Fibroblast of lung (primary cell): ENCODE data around the gene MAP3K4. TPM values are rescaled to one million over a fixed set of nuclear protein-coding genes. Genes with fewer than 3 reads are reported as not detected.

Source experiments
- DNase-seq, 2 donors: peaks; one replicate each; pipeline versions ENCODE4 v3.0.0 to v3.0.0-alpha.2; 2010; ENCODE audit warnings: low read depth in 2 of 2
- H2AFZ ChIP-seq: 2 replicates; pipeline ENCODE4 v1.5.1; 2012; ENCODE audit warnings: low read length, control low read depth, inconsistent platforms
- H3K27ac ChIP-seq: 2 replicates; pipeline ENCODE4 v1.5.1; 2011; ENCODE audit warnings: low read length, control low read depth; ENCODE audit not compliant: insufficient read depth
- H3K27me3 ChIP-seq: 2 replicates; pipeline ENCODE4 v1.5.1; 2011; ENCODE audit warnings: mild to moderate bottlenecking, low read length; ENCODE audit not compliant: control insufficient read depth, insufficient read depth
- H3K36me3 ChIP-seq: 2 replicates; pipeline ENCODE4 v1.5.1; 2011; ENCODE audit warnings: low read length; ENCODE audit not compliant: control insufficient read depth, insufficient read depth
- H3K4me1 ChIP-seq: 2 replicates; pipeline ENCODE4 v1.5.1; 2011; ENCODE audit warnings: low read length; ENCODE audit not compliant: control insufficient read depth, insufficient read depth; ENCODE audit errors: extremely low read depth
- H3K4me2 ChIP-seq: 2 replicates; pipeline ENCODE4 v1.5.1; 2011; ENCODE audit warnings: low read length, control low read depth; ENCODE audit not compliant: insufficient read depth; ENCODE audit errors: extremely low read depth
- H3K4me3 ChIP-seq, 4 experiments: fragments of 200-600 bp in 1 of 4; sonication (generic) in 1 of 4; replicated peaks in 1 of 4; 2 replicates each; pipeline ENCODE4 v1.5.1; 2011 to 2016; ENCODE audit warnings: low read length in 4 of 4, low read depth in 3 of 4, mild to moderate bottlenecking in 3 of 4, control low read depth in 2 of 4, inconsistent platforms in 1 of 4, mixed read lengths in 1 of 4; ENCODE audit not compliant: insufficient read depth in 1 of 4; ENCODE audit errors: control extremely low read depth in 1 of 4
- H3K79me2 ChIP-seq: 2 replicates; pipeline ENCODE4 v1.5.1; 2012; ENCODE audit warnings: mild to moderate bottlenecking, low read length, inconsistent platforms; ENCODE audit not compliant: control insufficient read depth, insufficient read depth
- H3K9ac ChIP-seq: 2 replicates; pipeline ENCODE4 v1.5.1; 2011; ENCODE audit warnings: mild to moderate bottlenecking, low read length, control low read depth; ENCODE audit not compliant: insufficient read depth
- H3K9me3 ChIP-seq: 2 replicates; pipeline ENCODE4 v1.5.1; 2012; ENCODE audit warnings: low read depth, low read length; ENCODE audit not compliant: control insufficient read depth, insufficient read depth
- H4K20me1 ChIP-seq: 2 replicates; pipeline ENCODE4 v1.5.1; 2011; ENCODE audit warnings: low read length; ENCODE audit not compliant: control insufficient read depth, insufficient read depth; ENCODE audit errors: extremely low read depth
- CTCF ChIP-seq, 2 donors: IDR thresholded peaks in 1 of 2; conservative IDR thresholded peaks in 1 of 2; 1 replicate in 1 of 2; 2 replicates in 1 of 2; pipeline ENCODE4 v1.5.1; 2011 to 2012; ENCODE audit warnings: low read length in 2 of 2, control low read depth in 1 of 2, inconsistent platforms in 1 of 2, low read depth in 1 of 2, mild to moderate bottlenecking in 1 of 2
- EZH2 ChIP-seq: IDR thresholded peaks from 2 replicates; pipeline ENCODE4 v1.5.1; 2012; ENCODE audit warnings: low read length, control low read depth, mild to moderate bottlenecking; ENCODE audit errors: missing control alignments
- polyA plus RNA-seq, 2 donors: library from polyadenylated mRNA; depleted of rRNA in 1 of 2; stranded (reverse) in 1 of 2; unstranded in 1 of 2; fragments of >200 nt; gene quantifications; 2 replicates each; pipeline ENCODE4 v1.2.1, GENCODE V29; 2011 to 2012; ENCODE audit warnings: missing spikeins in 1 of 2
- total RNA-seq: library from RNA; depleted of rRNA; stranded (reverse); fragments of >200 nt; gene quantifications from 2 replicates; pipeline ENCODE4 v1.2.1, GENCODE V29; 2014

Gene MAP3K4
- total and polyA plus RNA-seq, 2 donors (not counting 1 experiment from before 2014, with no cell fraction given) = 9.1 to 44.4 TPM

- H3K27me3 ChIP-seq = no peaks in the 10 kb centered on the region
- H4K20me1 ChIP-seq = no peaks in the 10 kb centered on the region
- no peak overlapping the region for H3K4me3 ChIP-seq
- no peaks in the 10 kb centered on the region for H3K9me3 ChIP-seq
- H3K4me1 ChIP-seq = no peaks in the 10 kb centered on the region
- TF ChIP-seq CTCF (conservative IDR thresholded peaks at IDR 0.05 in 1 of 2, IDR thresholded peaks at IDR 0.05 in 1 of 2; ENCODE audit: low read depth in 1 of 2, low read length in 2 of 2) = peak; percentile 46 to 62
- TF ChIP-seq EZH2 = no peak
- no peaks in the 10 kb centered on the region for H3K79me2 ChIP-seq
- no peak overlapping the region for H3K9ac ChIP-seq
- H3K27ac ChIP-seq = no peak overlapping the region
- no peak overlapping the region for H3K4me2 ChIP-seq
- peak in 1 of 2 donors; percentile 22 for DNase-seq
- H2AFZ ChIP-seq = no peak overlapping the region
- H3K36me3 ChIP-seq = no peaks in the 10 kb centered on the region
These were observed 161.5 kb downstream of the MAP3K4 start for GRCh38 chr6:161152907-161153662.

GRCh38 chr6:161153725-161154124 lies 162.2 kb downstream of the MAP3K4 start:
- no peaks in the 10 kb centered on the region for H3K27me3 ChIP-seq
- no peak for DNase-seq
- no peak overlapping the region for H3K4me2 ChIP-seq
- no peak overlapping the region for H3K27ac ChIP-seq
- H3K36me3 ChIP-seq = no peaks in the 10 kb centered on the region
- no peaks in the 10 kb centered on the region for H3K9me3 ChIP-seq
- TF ChIP-seq CTCF (conservative IDR thresholded peaks at IDR 0.05 in 1 of 2, IDR thresholded peaks at IDR 0.05 in 1 of 2; ENCODE audit: low read depth in 1 of 2, low read length in 2 of 2) (no peak), EZH2 (no peak)
- H4K20me1 ChIP-seq = no peaks in the 10 kb centered on the region
- H3K4me3 ChIP-seq = no peak overlapping the region
- no peaks in the 10 kb centered on the region for H3K4me1 ChIP-seq
- no peak overlapping the region for H2AFZ ChIP-seq
- no peak overlapping the region for H3K9ac ChIP-seq
- no peaks in the 10 kb centered on the region for H3K79me2 ChIP-seq

GRCh38 chr6:161154796-161155335 lies 163.3 kb downstream of the MAP3K4 start:
- H3K79me2 ChIP-seq = no peaks in the 10 kb centered on the region
- no peak for TF ChIP-seq CTCF (conservative IDR thresholded peaks at IDR 0.05 in 1 of 2, IDR thresholded peaks at IDR 0.05 in 1 of 2; ENCODE audit: low read depth in 1 of 2, low read length in 2 of 2)
- no peak for TF ChIP-seq EZH2
- no peak overlapping the region for H3K4me2 ChIP-seq

More at GRCh38 chr6:161154796-161155335, 163.3 kb downstream of the MAP3K4 start:
- H4K20me1 ChIP-seq = no peaks in the 10 kb centered on the region
- H3K9me3 ChIP-seq = no peaks in the 10 kb centered on the region
- H3K4me3 ChIP-seq = no peak overlapping the region
- no peak for DNase-seq
- H3K36me3 ChIP-seq = no peaks in the 10 kb centered on the region
- H3K4me1 ChIP-seq = no peaks in the 10 kb centered on the region
- no peak overlapping the region for H3K9ac ChIP-seq
- no peaks in the 10 kb centered on the region for H3K27me3 ChIP-seq
- H3K27ac ChIP-seq = no peak overlapping the region
- no peak overlapping the region for H2AFZ ChIP-seq
